NT2/D1 (cell line): ENCODE measurements around the gene ZNF467.

Experiments
- YY1 ChIP-seq: IDR thresholded peaks from 2 replicates; pipeline ENCODE4 v1.6.1; 2011; ENCODE audit not compliant: insufficient read length, insufficient read depth
- ZNF274 ChIP-seq: IDR thresholded peaks from 2 replicates; pipeline ENCODE4 v1.6.1; 2011; ENCODE audit warnings: mild to moderate bottlenecking, low read depth, low read length

GRCh38 chr7:149762610-149763009, 10.8 kb downstream of the ZNF467 start:
- TF ChIP-seq ZNF274 (no peak), YY1 (no peak)
